ENCODE data around the gene TNP2.

GRCh38 chr16:11218604-11218962, 50.5 kb downstream of the TNP2 start:
- TF ChIP-seq CTCF (conservative IDR thresholded peaks at IDR 0.05) (peak; percentile 68), ZFX (IDR thresholded peaks at IDR 0.05) (no peak)
